ENCODE data around the gene SIL1. TPM values are rescaled to one million over a fixed set of nuclear protein-coding genes. Genes with fewer than 3 reads are reported as not detected.

SIL1 gene
- total RNA-seq, 1 donor from 2014 or later = 29.9 TPM

GRCh38 chr5:139148986-139149385 is 49.2 kb downstream of the SIL1 start:
- TF ChIP-seq, protein P1, sequence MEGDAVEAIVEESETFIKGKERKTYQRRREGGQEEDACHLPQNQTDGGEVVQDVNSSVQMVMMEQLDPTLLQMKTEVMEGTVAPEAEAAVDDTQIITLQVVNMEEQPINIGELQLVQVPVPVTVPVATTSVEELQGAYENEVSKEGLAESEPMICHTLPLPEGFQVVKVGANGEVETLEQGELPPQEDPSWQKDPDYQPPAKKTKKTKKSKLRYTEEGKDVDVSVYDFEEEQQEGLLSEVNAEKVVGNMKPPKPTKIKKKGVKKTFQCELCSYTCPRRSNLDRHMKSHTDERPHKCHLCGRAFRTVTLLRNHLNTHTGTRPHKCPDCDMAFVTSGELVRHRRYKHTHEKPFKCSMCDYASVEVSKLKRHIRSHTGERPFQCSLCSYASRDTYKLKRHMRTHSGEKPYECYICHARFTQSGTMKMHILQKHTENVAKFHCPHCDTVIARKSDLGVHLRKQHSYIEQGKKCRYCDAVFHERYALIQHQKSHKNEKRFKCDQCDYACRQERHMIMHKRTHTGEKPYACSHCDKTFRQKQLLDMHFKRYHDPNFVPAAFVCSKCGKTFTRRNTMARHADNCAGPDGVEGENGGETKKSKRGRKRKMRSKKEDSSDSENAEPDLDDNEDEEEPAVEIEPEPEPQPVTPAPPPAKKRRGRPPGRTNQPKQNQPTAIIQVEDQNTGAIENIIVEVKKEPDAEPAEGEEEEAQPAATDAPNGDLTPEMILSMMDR (IDR thresholded peaks at IDR 0.05; ENCODE audit: insufficient read depth, low read length, poor library complexity, severe bottlenecking) = no peak
- Histone ChIP-seq H3K27me3 (ENCODE audit: control insufficient read depth, insufficient read depth, low read length) (no peaks in the 10 kb centered on the region), H3K36me3 (ENCODE audit: control insufficient read depth, insufficient read depth, low read length) (no peaks in the 10 kb centered on the region), H3K4me3 (ENCODE audit: low read depth, low read length) (no peak overlapping the region)
- DNase-seq (ENCODE audit: low read depth) = no peak

DNA sequence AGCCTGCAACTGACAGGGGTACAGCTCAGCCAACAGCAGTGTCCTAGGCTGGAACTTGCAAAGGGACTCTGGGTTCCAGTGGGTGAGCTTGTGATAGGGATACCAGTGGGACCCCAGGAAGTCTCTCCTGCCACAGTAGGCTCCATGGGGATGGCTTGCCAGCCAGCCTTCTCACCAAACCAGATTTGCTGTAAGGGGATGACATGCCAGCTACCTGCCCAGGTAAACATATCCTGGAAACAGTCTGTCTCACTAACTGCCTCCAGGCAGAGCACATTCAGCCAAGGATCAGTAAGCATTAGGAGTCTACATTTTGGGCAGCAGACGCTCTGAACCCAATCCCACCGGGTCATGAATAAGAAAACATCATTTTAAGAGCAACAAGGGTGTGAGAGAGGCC is 49.9 kb downstream of the SIL1 start:
- no peaks in the 10 kb centered on the region for H3K27me3 ChIP-seq (ENCODE audit: control insufficient read depth, insufficient read depth, low read length)
- no peak for DNase-seq (ENCODE audit: low read depth)
- no peak overlapping the region for H3K4me3 ChIP-seq (ENCODE audit: low read depth, low read length)
- H3K36me3 ChIP-seq (ENCODE audit: control insufficient read depth, insufficient read depth, low read length) = no peaks in the 10 kb centered on the region
- TF ChIP-seq, protein P1 (IDR thresholded peaks at IDR 0.05; ENCODE audit: insufficient read depth, low read length, poor library complexity, severe bottlenecking) = no peak

- no peaks in the 10 kb centered on the region for H3K36me3 ChIP-seq (ENCODE audit: control insufficient read depth, insufficient read depth, low read length)
- TF ChIP-seq, protein P1 (IDR thresholded peaks at IDR 0.05; ENCODE audit: insufficient read depth, low read length, poor library complexity, severe bottlenecking) = no peak
- H3K4me3 ChIP-seq (ENCODE audit: low read depth, low read length) = no peak overlapping the region
- H3K27me3 ChIP-seq (ENCODE audit: control insufficient read depth, insufficient read depth, low read length) = no peaks in the 10 kb centered on the region
- DNase-seq (ENCODE audit: low read depth) = no peak
Observed at GRCh38 chr5:139147483-139148087, 50.6 kb downstream of the SIL1 start.

- no peaks in the 10 kb centered on the region for H3K27me3 ChIP-seq (ENCODE audit: control insufficient read depth, insufficient read depth, low read length)
- H3K4me3 ChIP-seq (ENCODE audit: low read depth, low read length) = no peak overlapping the region
- H3K36me3 ChIP-seq (ENCODE audit: control insufficient read depth, insufficient read depth, low read length) = no peaks in the 10 kb centered on the region
- TF ChIP-seq, protein P1 (IDR thresholded peaks at IDR 0.05; ENCODE audit: insufficient read depth, low read length, poor library complexity, severe bottlenecking) = no peak
- no peak for DNase-seq (ENCODE audit: low read depth)
Observed at GRCh38 chr5:139146809-139147482, 51.2 kb downstream of the SIL1 start.

DNA sequence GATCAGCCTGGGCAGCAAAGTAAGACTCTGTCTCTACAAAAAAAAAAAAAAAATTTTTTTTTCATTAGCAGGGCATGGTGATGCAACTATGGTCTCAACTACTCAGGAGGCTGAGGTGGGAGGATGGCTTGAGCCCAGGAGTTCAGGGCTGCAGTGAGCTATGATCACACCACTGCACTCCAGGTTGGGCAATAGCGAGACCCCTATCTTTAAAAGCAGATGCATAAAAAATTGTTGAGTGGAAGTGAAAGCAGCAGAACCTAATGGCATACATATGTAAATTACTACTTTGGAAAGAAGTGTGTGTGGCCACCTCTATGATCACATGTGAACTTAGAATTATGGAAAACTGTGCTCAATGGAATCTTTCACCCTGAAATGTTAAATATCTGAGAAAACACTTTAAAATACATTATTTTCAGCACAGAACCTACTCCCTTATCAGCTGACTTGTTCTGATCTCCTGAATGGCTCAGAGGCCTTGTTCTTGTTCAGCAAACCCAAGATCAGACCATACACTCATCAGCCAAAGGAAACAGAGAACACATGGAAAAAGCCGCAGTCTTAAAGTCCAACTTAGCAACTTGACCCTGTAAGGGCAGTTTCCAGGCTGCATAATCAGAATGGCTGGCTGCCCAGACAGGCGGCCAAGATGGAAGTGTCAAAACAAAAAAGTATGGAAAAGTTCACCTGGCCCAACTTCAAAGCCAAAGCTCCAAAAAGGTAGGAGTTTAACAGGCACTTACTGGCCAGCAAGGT is 56.5 kb downstream of the SIL1 start:
- Histone ChIP-seq H3K4me3 (ENCODE audit: low read depth, low read length) (no peak overlapping the region), H3K36me3 (ENCODE audit: control insufficient read depth, insufficient read depth, low read length) (no peaks in the 10 kb centered on the region), H3K27me3 (ENCODE audit: control insufficient read depth, insufficient read depth, low read length) (no peaks in the 10 kb centered on the region)
- DNase-seq (ENCODE audit: low read depth) = no peak
- TF ChIP-seq, protein P1 (IDR thresholded peaks at IDR 0.05; ENCODE audit: insufficient read depth, low read length, poor library complexity, severe bottlenecking) = no peak
